Measurements from ENCODE around the gene CELF4. TPM values are rescaled to one million over a fixed set of nuclear protein-coding genes. Genes with fewer than 3 reads are reported as not detected.

Gene CELF4
- total and polyA plus RNA-seq, 2 experiments from 2014 or later, result 1.6 to 2.1 TPM

DNA sequence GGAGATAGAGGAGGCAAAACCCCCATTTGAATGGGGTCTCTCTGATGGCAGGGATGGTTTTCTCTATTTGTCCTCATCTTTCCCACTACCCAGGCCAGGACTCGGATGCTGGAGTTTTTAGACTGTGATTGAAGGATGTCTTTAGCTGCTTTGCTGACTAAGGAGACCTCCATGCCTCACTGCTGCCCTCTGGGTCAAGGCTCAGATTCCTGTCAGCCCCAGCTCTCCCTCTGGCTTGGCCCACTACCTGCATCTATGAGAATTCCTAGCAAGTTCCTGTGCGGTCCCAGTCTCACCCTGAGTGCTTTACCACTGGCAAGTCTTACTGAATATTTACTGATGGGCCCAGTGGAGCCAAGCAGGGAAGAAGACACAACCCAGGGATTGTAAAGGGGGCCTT is 184.0 kb downstream of the CELF4 start:
- H3K4me1 ChIP-seq (ENCODE audit: low read depth), result no peaks in the 10 kb centered on the region
- peaks cover 19% of the 10 kb centered on the region for H3K27me3 ChIP-seq
- H3K9me3 ChIP-seq (ENCODE audit: low read depth), result no peaks in the 10 kb centered on the region
- no peaks in the 10 kb centered on the region for H3K36me3 ChIP-seq
- TF ChIP-seq, protein P1, sequence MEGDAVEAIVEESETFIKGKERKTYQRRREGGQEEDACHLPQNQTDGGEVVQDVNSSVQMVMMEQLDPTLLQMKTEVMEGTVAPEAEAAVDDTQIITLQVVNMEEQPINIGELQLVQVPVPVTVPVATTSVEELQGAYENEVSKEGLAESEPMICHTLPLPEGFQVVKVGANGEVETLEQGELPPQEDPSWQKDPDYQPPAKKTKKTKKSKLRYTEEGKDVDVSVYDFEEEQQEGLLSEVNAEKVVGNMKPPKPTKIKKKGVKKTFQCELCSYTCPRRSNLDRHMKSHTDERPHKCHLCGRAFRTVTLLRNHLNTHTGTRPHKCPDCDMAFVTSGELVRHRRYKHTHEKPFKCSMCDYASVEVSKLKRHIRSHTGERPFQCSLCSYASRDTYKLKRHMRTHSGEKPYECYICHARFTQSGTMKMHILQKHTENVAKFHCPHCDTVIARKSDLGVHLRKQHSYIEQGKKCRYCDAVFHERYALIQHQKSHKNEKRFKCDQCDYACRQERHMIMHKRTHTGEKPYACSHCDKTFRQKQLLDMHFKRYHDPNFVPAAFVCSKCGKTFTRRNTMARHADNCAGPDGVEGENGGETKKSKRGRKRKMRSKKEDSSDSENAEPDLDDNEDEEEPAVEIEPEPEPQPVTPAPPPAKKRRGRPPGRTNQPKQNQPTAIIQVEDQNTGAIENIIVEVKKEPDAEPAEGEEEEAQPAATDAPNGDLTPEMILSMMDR (IDR thresholded peaks at IDR 0.05; ENCODE audit: low read depth, low read length), result no peak
- no peak overlapping the region for H3K4me3 ChIP-seq
- DNase-seq (ENCODE audit: low read depth in 1 of 2, low spot score in 1 of 2), result no peak
- H3K27ac ChIP-seq, result no peak overlapping the region

DNA sequence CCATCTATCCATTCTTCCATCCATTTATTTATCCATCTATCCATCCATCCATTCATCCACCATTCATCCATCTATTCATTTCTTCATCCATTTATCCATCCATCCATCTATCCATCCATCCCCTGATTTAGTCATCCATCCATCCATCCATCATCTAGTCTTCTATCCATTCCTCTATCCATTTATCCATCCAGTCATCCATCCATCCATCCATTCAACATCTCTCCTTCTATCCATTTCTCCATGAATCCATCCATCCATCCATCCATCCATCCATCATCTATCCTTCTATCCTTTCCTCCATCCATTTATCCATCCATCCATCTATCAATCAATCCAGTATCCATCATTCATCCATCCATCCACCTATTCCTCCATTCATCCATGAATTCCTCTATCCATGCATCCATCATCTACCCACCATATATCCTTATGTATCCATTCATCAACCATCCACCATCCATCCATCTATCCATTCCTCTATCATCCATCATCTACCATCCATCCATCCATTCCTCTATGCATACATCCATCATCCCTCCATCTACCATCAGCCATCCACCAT is 185.0 kb downstream of the CELF4 start:
- TF ChIP-seq, protein P1 (IDR thresholded peaks at IDR 0.05; ENCODE audit: low read depth, low read length), result no peak
- Histone ChIP-seq H3K4me3 (no peak overlapping the region), H3K27ac (no peak overlapping the region), H3K4me1 (ENCODE audit: low read depth) (no peaks in the 10 kb centered on the region), H3K27me3 (peaks cover 19% of the 10 kb centered on the region), H3K36me3 (no peaks in the 10 kb centered on the region), H3K9me3 (ENCODE audit: low read depth) (no peaks in the 10 kb centered on the region)
- DNase-seq (ENCODE audit: low read depth in 1 of 2, low spot score in 1 of 2), result no peak

DNA sequence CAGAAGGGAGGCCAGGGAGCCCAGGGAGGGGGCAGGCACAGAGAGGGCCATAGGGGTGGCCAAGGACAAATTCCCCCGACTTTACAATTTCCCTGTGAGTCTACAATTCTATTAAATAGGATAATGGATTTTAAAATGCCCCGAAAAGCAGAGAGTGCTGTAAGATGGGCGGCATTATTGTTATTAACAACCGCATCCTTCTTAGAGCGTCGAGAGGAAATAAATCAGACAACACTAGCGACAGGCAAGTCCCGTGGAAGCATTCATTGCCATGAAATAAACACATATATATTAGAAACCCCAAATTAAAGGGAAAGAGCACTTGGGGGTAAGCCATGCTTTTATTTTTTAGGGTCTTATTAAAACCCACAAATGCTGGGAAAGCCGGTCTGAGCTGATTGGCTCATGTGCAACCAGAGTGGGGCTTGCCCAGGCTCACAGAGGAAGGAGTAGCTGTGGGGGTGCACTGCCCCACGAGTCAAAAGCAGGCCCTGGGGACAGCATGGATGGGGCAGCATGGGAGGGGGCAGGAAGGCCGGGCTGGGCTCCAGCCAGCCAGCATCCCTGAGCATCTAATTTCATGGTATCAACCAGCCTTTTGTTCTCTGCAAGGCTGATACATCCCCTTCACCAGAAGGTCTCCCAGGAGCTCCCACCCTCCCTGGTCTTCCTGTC is 187.1 kb downstream of the CELF4 start:
- Histone ChIP-seq H3K27ac (no peak overlapping the region), H3K27me3 (peaks cover 20% of the 10 kb centered on the region), H3K4me3 (no peak overlapping the region), H3K36me3 (no peaks in the 10 kb centered on the region), H3K4me1 (ENCODE audit: low read depth) (no peaks in the 10 kb centered on the region), H3K9me3 (ENCODE audit: low read depth) (no peaks in the 10 kb centered on the region)
- DNase-seq (ENCODE audit: low read depth in 1 of 2, low spot score in 1 of 2), result no peak
- TF ChIP-seq, protein P1 (IDR thresholded peaks at IDR 0.05; ENCODE audit: low read depth, low read length), result no peak

DNA sequence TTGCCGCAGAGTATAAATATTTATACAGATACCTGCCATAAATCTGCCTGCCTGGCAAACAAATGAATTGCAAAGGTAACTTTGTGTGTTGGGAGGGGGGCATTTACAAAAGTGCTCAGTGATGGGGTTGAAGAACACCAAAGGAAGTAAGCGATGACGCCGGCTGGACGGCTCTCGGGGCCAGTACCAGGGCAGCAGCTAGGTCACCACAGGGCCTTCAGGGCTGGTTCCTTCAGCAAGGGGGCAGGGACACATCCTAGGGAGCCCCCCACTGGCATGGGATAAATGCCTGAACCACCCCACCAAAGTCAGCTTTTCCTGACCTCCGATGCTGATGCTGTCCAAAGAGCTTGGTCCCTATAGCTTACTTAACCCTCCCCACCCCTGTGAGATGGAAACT is 190.4 kb downstream of the CELF4 start:
- no peaks in the 10 kb centered on the region for H3K4me1 ChIP-seq (ENCODE audit: low read depth)
- no peak for DNase-seq (ENCODE audit: low read depth in 1 of 2, low spot score in 1 of 2)
- H3K27ac ChIP-seq, result no peak overlapping the region
- H3K4me3 ChIP-seq, result no peak overlapping the region
- no peaks in the 10 kb centered on the region for H3K36me3 ChIP-seq
- H3K9me3 ChIP-seq (ENCODE audit: low read depth), result no peaks in the 10 kb centered on the region
- peaks cover 27% of the 10 kb centered on the region for H3K27me3 ChIP-seq
- TF ChIP-seq, protein P1 (IDR thresholded peaks at IDR 0.05; ENCODE audit: low read depth, low read length), result no peak

DNA sequence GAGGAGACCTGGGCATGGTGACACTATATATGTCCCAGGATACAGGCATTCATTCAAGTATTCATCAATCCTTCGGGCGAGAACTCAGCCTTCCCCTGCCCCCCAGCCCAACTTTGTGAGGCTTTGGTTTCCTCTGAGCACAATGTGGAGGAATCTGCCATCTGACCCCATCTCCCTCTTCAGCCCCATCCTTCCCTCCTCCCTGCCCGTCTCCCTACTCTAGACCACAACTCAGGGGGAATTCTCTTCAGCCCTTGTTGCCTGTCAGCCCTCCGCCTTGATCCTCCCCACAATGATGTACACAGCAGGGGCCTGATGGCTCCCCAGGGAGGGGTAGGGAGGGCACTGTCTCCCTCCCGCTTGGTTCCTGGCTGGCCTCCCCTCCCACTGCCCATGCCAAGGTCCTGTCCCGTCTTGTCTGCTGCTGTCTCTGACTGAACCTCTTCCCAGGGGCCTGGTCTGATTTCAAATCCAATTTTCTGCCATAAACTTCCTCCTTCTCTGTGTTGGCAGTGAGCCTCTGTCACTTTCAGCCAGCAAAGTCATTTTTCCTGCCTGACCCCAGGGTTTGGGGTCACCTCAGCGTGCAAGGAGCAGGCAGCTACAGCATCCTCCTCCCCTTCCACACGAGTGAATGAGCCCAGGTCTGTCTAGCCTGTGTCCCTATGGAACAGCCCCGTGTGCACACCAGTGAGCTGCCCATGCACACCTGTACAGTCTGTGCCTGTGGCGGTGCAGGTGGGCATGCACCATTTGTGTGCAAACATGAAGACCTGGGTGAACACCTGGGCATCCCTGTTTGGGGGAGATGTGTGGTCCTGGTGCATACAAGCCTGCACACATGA is 197.3 kb downstream of the CELF4 start:
- Histone ChIP-seq H3K27ac (no peak overlapping the region), H3K36me3 (no peaks in the 10 kb centered on the region), H3K9me3 (ENCODE audit: low read depth) (no peaks in the 10 kb centered on the region), H3K4me1 (ENCODE audit: low read depth) (no peaks in the 10 kb centered on the region), H3K4me3 (no peak overlapping the region), H3K27me3 (peaks cover 39% of the 10 kb centered on the region)
- no peak for DNase-seq (ENCODE audit: low read depth in 1 of 2, low spot score in 1 of 2)
- TF ChIP-seq, protein P1 (IDR thresholded peaks at IDR 0.05; ENCODE audit: low read depth, low read length), result no peak
